Astrocyte (in vitro differentiated cells and primary cell): ENCODE measurements around the gene RNU7-1. TPM values are rescaled to one million over a fixed set of nuclear protein-coding genes. Genes with fewer than 3 reads are reported as not detected.
A peak's percentile ranks its signal among the peaks of the same experiment; 100 is the strongest.

ENCODE experiments used
- DNase-seq: peaks from one replicate; pipeline ENCODE4 v3.0.0-alpha.2; 2010; ENCODE audit warnings: low read depth
- FAIRE-seq: peaks from 2 replicates; lab custom pipeline; 2011; peaks lifted over from hg19 to GRCh38; lab: Jason Lieb, UNC
- H2AFZ ChIP-seq: 2 replicates; pipeline ENCODE4 v1.6.0; 2012; ENCODE audit warnings: low read depth, low read length, inconsistent platforms
- H3K27ac ChIP-seq: 2 replicates; pipeline ENCODE4 v1.5.1; 2011; ENCODE audit warnings: low read depth, low read length, inconsistent platforms
- H3K27me3 ChIP-seq: 2 replicates; pipeline ENCODE4 v1.6.0; 2011; ENCODE audit warnings: low read length, inconsistent platforms; ENCODE audit not compliant: insufficient read depth
- H3K36me3 ChIP-seq: 2 replicates; pipeline ENCODE4 v1.5.1; 2011; ENCODE audit warnings: low read length, inconsistent platforms; ENCODE audit not compliant: insufficient read depth
- H3K4me1 ChIP-seq: 2 replicates; pipeline ENCODE4 v1.5.1; 2011; ENCODE audit warnings: low read length, inconsistent platforms; ENCODE audit not compliant: insufficient read depth
- H3K4me2 ChIP-seq: 2 replicates; pipeline ENCODE4 v1.6.0; 2012; ENCODE audit warnings: low read length, inconsistent platforms
- H3K4me3 ChIP-seq: 2 replicates; pipeline ENCODE4 v1.5.1; 2011; ENCODE audit warnings: low read depth, mild to moderate bottlenecking, low read length, inconsistent platforms; ENCODE audit not compliant: insufficient read depth
- H3K79me2 ChIP-seq: 2 replicates; pipeline ENCODE4 v1.6.0; 2012; ENCODE audit warnings: mild to moderate bottlenecking, low read length, inconsistent platforms; ENCODE audit not compliant: insufficient read depth
- H3K9ac ChIP-seq: 2 replicates; pipeline ENCODE4 v1.6.0; 2012; ENCODE audit warnings: mild to moderate bottlenecking, low read length, inconsistent platforms
- H3K9me3 ChIP-seq: 2 replicates; pipeline ENCODE4 v1.5.1; 2012; ENCODE audit warnings: low read depth, mild to moderate bottlenecking, low read length, inconsistent platforms; ENCODE audit not compliant: insufficient read depth
- H4K20me1 ChIP-seq: 2 replicates; pipeline ENCODE4 v1.6.0; 2012; ENCODE audit warnings: low read length, inconsistent platforms; ENCODE audit not compliant: insufficient read depth
- H3K27ac Mint-ChIP-seq: one replicate; pipeline ENCODE4 v1.8.0; 2021; ENCODE audit warnings: mild to moderate bottlenecking, mixed read lengths; ENCODE audit not compliant: unreplicated experiment
- H3K27me3 Mint-ChIP-seq: one replicate; pipeline ENCODE4 v1.8.0; 2021; ENCODE audit warnings: low read depth, mixed read lengths; ENCODE audit not compliant: unreplicated experiment
- H3K36me3 Mint-ChIP-seq: one replicate; pipeline ENCODE4 v1.8.0; 2021; ENCODE audit warnings: low read depth, mixed read lengths; ENCODE audit not compliant: unreplicated experiment
- H3K4me1 Mint-ChIP-seq: one replicate; pipeline ENCODE4 v1.8.0; 2021; ENCODE audit warnings: low read depth, mixed read lengths; ENCODE audit not compliant: unreplicated experiment
- H3K4me3 Mint-ChIP-seq: one replicate; pipeline ENCODE4 v1.8.0; 2021; ENCODE audit warnings: mild to moderate bottlenecking, moderate library complexity, mixed read lengths; ENCODE audit not compliant: unreplicated experiment
- H3K9me3 Mint-ChIP-seq: one replicate; pipeline ENCODE4 v1.8.0; 2021; ENCODE audit warnings: mild to moderate bottlenecking, mixed read lengths; ENCODE audit not compliant: unreplicated experiment
- EZH2 ChIP-seq: IDR thresholded peaks from 2 replicates; pipeline ENCODE4 v1.6.1; 2012; ENCODE audit warnings: mild to moderate bottlenecking, low read length, inconsistent platforms; ENCODE audit not compliant: insufficient read depth
- total RNA-seq: library from RNA; stranded (reverse); gene quantifications from 2 replicates; pipeline ENCODE4 v1.2.1, GENCODE V29; 2021
- TF ChIP-seq, protein P1 (sequence below): IDR thresholded peaks from 2 replicates; pipeline ENCODE4 v1.5.1; 2011; ENCODE audit warnings: low read depth, mild to moderate bottlenecking, inconsistent platforms, low read length, moderate library complexity; ENCODE audit not compliant: insufficient read depth

RNU7-1 gene
- total RNA-seq, 1 donor from 2014 or later: not detected

DNA sequence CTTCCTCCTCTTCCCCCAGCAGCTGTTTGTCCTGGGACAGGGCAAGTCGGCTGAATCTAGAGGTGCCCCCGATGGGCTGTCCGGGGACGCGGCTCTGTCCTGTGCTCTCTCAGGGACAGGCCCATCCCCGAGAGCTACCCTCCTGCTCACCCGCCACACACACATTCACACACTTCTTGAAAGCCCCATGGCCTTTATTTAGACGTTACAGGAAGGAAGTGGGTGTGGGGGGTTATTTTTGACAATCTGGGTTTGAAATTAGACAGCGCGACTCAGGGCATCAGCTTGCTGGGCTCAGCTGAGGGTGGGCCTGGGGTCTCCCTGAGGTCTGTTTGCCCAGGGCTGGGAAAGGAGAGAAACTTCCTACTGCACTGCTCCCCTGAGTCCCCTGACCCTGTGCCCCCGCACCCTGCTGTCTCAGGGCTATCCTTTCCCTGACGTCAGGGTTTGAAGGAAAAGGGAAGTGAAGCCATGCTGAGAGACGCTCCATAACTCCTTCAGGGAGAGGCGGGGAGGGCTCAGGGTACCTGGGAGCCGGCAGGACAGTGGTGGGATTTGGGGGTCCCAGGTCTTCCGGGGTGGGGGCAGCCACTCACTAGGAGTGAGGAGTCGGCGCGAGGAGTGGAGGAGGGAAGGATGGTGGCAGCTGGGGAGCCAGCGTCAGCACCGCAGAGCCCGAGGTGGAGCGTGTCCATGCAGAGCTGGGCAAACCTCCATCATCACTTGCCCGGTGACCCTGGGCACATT, 15.6 kb downstream of the RNU7-1 start:
- Mint-ChIP-seq H3K36me3 (peaks cover 2% of the 10 kb centered on the region), H3K27me3 (peaks cover 4% of the 10 kb centered on the region), H3K4me3 (no peak overlapping the region), H3K4me1 (peaks cover 21% of the 10 kb centered on the region), H3K27ac (peak overlapping the region; percentile 58), H3K9me3 (no peaks in the 10 kb centered on the region)
- Histone ChIP-seq H3K27ac (no peak overlapping the region), H3K4me3 (no peak overlapping the region), H3K4me1 (peaks cover 19% of the 10 kb centered on the region), H3K27me3 (no peaks in the 10 kb centered on the region), H3K4me2 (no peak overlapping the region), H3K9ac (no peak overlapping the region), H3K79me2 (no peaks in the 10 kb centered on the region), H2AFZ (peak overlapping the region; percentile 47), H4K20me1 (no peaks in the 10 kb centered on the region), H3K9me3 (no peaks in the 10 kb centered on the region), H3K36me3 (no peaks in the 10 kb centered on the region)
- TF ChIP-seq EZH2: no peak
- TF ChIP-seq, protein P1, sequence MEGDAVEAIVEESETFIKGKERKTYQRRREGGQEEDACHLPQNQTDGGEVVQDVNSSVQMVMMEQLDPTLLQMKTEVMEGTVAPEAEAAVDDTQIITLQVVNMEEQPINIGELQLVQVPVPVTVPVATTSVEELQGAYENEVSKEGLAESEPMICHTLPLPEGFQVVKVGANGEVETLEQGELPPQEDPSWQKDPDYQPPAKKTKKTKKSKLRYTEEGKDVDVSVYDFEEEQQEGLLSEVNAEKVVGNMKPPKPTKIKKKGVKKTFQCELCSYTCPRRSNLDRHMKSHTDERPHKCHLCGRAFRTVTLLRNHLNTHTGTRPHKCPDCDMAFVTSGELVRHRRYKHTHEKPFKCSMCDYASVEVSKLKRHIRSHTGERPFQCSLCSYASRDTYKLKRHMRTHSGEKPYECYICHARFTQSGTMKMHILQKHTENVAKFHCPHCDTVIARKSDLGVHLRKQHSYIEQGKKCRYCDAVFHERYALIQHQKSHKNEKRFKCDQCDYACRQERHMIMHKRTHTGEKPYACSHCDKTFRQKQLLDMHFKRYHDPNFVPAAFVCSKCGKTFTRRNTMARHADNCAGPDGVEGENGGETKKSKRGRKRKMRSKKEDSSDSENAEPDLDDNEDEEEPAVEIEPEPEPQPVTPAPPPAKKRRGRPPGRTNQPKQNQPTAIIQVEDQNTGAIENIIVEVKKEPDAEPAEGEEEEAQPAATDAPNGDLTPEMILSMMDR: no peak
- DNase-seq (no peak), FAIRE-seq (no peak)

DNA sequence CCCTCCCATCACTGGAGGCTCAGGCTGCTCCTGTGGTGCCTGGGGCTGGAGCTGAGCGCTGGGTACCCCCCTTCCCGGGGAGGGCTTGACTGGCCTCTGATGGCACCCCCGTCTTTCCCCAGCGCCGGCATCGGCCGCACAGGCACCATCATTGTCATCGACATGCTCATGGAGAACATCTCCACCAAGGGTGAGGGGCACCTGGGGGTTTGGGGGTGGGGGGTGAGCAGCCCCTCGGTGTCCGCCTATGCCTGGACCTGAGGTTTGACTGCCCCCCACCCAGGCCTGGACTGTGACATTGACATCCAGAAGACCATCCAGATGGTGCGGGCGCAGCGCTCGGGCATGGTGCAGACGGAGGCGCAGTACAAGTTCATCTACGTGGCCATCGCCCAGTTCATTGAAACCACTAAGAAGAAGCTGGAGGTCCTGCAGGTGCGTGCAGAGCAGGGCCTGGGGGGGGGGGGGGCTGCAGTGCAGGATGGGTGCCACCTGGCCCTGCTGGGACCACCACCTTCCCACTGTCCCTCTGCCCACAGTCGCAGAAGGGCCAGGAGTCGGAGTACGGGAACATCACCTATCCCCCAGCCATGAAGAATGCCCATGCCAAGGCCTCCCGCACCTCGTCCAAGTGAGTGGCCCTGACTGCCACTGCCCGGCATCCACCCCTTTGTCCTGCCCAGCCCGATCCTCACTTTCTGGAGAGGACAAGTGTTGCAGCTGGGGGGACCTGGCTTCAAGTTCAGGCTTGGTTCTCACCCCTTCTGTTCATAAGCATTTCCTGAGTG, 16.4 kb downstream of the RNU7-1 start:
- Histone ChIP-seq H3K27ac (no peak overlapping the region), H3K79me2 (no peaks in the 10 kb centered on the region), H3K4me1 (peaks cover 19% of the 10 kb centered on the region), H3K4me3 (no peak overlapping the region), H3K9ac (no peak overlapping the region), H3K4me2 (no peak overlapping the region), H3K9me3 (no peaks in the 10 kb centered on the region), H3K36me3 (no peaks in the 10 kb centered on the region), H4K20me1 (no peaks in the 10 kb centered on the region), H3K27me3 (no peaks in the 10 kb centered on the region), H2AFZ (no peak overlapping the region)
- Mint-ChIP-seq H3K27ac (no peak overlapping the region), H3K27me3 (peaks cover 4% of the 10 kb centered on the region), H3K36me3 (peaks cover 2% of the 10 kb centered on the region), H3K4me3 (no peak overlapping the region), H3K9me3 (no peaks in the 10 kb centered on the region), H3K4me1 (peaks cover 23% of the 10 kb centered on the region)
- FAIRE-seq: no peak
- TF ChIP-seq, protein P1: no peak
- no peak for TF ChIP-seq EZH2
- DNase-seq: no peak
